ENCODE measurements around the gene GAL3ST2. TPM values are rescaled to one million over a fixed set of nuclear protein-coding genes. Genes with fewer than 3 reads are reported as not detected.
"Not testable (repeated sequence)": the region's sequence is repeated elsewhere in the genome, so short reads cannot be mapped to it uniquely, and the experiment has no call there.

GAL3ST2 gene
- polyA plus RNA-seq, 3 donors: 0.43 to 0.88 (median 0.77) TPM

DNA sequence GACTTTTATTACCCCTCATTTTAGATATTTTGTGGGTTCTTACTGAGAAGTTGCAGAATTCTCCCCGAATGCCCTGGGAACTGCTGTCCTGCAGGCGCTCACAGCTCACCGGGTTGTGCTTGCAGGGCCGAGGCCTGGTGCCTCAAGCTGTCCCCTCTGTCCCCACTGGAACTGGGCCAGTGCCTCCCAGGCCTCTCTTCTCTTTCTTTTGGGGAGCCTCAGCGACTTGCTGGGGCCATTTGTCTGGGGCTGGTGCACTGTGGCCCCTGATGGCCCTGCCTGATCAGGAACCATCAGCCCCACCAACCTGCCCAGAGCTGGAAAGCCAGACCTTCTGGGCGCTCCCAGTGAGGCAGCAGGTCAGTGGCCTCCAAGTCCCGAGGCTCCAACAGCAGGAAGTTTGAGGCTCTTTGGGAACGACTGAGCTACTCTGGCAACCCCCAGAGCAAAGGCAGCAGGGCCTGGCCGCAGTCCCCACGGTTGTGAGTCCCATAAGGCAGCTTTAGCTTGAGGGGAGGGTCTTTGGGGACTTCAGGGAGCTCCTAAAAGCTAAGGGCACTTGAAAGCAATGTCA, 17.7 kb downstream of the GAL3ST2 start:
- no peak for DNase-seq

DNA sequence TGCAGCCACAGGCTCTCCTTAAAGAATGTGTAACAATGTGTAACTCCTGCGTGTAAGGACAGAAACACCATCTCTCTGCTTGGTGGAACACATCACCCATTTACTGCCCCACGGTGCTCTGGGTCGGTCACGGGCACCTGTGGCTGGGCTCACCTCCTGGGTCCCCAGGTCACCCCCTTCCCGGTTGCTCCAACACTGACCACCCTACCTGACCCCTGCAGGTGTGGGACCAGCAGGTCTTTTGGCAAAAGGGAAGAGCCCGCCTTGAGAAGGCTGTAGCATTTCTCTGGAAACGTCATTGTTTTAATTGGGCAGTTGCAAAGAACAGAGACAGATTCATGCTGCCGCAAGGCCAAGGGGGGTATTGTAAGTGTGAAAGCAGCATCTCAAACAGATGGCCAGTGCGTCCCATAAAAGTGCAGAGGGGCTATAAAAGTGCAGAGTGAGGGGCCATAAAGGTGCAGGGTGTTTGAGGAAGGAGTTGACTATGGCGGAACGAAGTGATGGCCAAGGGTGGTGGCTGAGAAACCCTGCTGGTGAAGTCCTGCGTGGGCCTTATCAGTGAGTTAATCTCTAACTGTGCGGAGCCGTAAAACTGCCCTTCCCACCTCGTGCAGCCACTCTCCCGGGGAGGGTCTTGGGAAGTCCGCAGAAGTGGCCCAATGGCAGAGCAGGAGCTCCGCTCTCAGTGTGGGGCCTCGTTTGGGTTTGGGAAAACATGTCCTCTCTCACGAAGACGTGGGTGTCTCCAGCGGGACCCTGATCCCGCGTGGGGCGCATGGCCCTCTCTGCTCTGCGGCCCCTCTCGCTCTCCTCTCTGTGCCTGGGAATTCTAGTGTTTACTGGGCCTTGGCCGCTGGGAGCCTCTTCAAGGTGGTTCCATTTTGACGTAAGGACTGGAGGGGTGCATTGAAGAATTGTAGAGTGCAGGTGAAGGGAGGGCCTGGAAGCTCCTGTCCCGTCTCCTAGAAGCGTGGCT, 18.7 kb downstream of the GAL3ST2 start:
- no peak for DNase-seq

DNA sequence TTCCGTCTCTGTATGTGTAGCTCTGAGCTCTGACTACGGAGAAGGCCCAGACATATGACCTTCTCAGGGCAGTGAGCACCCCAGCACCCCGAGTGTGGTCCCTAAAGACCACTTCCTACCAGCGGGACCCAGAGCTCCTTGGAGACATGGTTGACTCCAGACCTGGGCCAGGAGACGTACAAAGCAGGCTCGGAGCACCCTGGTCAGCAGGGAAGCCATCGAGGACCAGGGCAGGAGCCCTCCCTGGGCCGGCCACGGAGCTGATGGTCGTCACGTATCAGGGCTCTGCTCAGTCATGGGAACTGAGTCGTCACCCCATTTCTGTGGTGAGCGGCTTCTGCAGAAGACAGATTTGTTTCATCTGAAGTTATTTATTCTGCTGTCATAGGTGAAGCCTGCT, 19.6 kb downstream of the GAL3ST2 start:
- no peak for DNase-seq

DNA sequence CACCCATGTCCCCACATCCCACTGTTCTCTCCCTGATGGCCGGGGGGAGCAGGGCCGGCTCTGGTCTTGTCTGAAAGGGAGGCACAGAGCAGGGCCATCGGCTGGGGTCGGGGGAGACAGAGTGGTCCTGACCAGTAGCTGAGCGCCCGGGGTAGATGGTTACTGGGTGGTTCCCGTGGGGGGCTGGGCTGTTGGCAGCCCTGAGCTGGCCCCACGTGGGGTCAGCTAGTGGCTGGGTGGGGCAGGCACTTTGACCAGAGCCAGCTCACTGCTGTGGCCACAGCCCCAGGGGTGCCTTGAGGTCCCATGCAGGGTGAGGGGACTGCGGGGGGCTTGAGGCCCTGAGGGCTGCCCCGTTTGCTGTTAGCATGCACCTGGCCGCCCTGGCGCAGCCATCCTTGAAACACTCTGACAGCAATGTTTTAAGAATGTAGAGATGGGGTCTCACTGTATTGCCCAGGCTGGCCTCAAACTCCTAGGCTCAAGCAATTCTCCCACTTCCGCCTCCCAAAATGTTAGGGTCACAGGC, 20.1 kb downstream of the GAL3ST2 start:
- DNase-seq: no peak

DNA sequence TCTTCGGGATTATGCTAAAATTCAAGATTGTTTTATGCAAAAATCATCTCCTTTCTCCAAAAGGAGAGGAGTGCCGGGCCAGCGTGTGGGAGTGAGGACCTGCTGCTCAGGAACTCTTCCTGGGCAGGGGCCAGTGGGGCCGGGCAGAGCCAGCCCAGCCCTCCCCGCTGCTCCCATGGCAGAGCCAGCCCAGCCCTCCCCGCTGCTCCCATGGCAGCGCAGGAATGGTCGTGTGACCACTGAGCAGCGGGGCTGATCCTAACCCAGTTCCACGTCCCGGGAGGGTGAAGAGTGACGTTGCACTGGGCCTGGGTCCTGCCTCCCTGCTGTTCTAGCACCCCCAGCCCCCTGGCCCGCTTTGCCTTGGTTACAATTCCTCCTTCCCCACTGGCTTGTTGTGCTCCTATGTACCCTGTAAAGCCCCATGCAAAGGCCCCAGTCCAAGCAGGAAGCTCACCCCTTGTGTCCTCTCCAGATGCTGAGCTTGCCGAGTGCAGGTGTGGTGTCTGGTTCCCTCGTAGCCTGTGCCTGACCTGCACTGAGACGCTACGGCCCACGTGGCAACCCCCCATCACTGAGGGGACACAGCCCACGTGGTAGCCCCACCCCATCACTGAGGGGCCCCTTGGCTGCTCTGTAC, 20.9 kb downstream of the GAL3ST2 start:
- no peak for DNase-seq

DNA sequence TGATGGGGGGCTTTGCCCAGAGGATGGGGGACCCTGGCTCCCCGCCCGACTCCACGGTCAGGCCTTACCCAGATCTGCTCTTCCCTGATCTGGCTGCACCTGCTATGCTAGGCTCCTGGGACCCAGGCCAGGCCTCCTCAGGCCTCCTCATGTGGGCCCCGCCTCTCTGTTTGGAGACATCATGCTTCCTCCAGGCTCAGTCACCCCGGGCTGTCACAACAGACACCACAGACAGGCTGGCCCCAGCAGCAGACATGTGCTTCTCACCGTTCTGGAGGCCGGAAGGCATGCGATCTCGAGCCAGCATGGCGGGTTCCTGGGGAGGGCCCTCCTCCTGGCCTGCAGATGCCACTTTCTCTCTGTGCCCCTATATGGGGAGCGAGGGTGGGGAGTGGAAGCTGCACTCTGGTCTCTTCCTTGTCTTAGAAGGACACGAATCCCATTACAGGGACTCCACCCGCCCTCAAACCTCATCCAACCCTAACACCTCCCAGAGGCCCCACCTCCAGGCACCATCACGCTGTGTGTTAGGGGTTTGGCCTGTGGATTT, 21.5 kb downstream of the GAL3ST2 start:
- DNase-seq: no peak

DNA sequence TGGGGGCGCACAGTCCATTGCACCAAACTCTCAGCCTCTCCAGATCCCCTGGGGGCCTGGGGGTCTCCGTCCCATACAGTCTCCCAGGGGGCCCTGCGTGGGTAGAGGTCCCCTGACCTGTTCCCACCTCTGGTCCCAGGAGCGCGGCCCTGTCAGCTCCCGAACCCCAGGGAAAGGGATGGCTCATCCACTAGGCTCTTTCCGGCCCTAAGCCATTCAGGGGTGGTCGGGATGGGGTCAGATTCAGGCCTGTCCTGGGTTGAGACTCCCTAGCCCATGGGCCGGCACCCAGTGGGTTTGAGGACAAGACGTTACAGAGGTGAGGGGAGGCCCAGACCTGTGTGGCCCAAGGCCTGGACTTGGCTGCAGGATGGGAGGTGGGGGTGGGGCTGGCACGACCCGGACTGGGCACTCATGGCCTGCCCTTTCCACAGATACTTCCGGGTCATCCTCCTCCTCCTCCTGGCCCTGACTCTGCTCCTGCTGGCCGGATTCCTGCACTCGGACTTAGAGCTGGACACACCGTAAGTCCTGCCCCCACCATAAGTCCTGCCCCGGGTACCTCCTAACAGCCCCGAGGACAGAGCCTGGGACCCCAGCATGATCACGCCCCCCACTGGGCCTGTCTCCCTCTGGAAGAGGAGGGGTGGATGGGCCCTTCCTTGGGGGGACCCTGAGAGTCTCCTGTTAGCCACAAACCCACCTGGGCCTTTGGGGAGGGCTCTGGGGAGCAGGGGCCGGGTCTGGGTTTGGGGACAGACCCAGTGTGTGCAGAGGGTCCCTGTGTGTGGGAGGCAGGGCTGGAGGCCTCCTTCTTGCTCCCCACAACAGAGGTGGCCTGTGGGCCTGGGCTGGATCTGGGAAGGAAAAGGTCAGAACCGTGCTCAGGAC, 22.3 kb downstream of the GAL3ST2 start:
- no peak for DNase-seq

DNA sequence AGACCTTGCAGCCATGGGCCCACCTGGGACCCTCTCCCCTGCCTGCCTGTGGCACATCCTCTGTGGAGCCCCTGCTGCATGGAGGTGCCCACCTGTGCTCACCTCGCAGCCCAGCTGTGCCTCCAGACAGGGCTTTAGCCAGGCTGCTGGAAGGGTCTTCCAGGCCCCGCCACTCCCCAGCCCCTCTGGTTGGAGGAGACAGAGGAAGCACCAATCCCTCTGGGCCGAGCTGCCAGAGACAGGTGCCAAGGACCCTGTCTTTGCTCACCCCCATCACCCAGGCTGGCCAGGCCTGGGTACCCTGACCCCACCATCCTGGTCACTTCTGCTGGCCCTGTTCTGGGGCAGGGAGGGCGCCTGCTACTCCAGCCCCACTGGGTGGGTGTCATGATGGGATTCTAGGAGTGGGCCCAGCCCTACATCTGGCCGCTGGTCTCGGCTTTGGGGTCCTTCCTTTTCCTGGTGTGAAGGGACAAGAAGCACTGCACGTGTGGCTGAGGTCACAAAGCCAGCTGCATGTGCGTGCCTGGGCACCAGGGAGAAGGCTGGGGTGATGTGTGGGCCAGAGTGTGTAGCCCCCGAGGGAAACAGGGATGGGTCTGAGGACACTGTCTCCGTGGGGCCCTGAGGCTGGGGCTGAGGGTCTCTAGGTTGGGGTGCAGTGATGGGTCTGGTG, 23.0 kb downstream of the GAL3ST2 start:
- no peak for DNase-seq

DNA sequence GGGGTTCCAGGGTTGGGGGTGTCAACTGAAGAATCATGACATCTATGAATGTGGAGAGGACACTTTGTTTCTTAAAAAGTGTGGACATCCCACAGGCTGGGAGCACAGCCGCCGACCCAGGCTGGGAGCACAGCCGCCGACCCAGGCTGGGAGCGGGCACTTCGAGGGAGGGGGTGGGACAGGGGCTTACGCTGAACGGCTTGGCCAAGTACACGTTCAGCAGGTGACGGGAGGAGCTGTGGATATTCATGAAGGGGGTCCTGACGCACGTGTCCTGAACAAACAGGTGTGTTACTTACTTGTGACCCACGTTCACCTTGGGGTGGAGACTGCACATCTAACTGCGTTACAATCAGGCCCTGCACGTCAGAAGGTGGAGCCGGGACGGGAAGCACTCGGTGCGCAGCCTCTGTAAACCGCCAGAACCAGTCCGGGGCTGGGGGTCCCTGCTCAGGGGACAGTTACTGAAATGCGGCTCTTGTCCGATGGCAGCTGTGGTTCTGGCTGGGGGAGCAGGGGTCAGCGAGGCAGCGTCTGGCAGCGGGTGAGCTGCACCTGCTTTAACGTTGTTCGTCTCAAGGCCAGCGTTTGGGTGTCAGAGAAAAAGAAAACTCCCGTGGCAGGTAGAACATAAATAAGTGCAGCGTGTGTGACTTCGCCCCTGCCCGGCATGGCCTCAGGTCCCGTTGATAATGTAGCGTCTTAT, 23.7 kb downstream of the GAL3ST2 start:
- DNase-seq: not testable (repeated sequence)

DNA sequence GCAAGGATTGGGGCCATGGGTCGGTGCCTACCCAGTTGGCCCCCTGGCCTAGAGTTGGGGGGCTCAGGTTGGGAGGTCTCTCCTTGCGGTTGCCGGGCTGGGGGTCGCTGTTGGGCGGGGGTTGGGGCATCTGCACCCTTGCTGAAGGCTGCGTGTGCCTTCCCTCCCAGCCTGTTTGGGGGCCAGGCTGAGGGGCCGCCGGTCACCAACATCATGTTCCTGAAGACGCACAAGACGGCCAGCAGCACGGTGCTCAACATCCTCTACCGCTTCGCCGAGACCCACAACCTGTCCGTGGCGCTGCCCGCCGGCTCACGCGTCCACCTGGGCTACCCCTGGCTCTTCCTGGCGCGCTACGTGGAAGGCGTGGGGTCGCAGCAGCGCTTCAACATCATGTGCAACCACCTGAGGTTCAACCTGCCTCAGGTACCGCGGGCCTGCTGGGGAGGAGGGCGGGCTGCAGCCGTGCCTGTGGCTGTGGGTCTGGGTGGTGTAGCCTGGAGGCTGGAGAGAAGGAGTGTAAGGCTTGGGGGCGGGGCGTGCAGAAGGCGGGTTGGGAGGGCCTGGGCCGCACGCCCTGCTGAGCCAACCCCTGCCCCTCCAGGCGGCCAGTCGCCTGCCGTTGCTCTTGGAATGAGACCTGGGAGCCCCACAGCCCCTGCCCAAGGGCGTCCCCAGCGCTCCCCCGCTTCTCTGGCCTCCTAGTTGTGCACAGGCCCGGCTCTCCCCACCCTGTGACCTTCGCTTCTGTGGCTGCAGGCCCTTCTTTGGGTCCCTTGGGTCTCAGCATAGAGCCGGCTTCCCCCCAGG, 25.2 kb downstream of the GAL3ST2 start:
- DNase-seq: no peak

DNA sequence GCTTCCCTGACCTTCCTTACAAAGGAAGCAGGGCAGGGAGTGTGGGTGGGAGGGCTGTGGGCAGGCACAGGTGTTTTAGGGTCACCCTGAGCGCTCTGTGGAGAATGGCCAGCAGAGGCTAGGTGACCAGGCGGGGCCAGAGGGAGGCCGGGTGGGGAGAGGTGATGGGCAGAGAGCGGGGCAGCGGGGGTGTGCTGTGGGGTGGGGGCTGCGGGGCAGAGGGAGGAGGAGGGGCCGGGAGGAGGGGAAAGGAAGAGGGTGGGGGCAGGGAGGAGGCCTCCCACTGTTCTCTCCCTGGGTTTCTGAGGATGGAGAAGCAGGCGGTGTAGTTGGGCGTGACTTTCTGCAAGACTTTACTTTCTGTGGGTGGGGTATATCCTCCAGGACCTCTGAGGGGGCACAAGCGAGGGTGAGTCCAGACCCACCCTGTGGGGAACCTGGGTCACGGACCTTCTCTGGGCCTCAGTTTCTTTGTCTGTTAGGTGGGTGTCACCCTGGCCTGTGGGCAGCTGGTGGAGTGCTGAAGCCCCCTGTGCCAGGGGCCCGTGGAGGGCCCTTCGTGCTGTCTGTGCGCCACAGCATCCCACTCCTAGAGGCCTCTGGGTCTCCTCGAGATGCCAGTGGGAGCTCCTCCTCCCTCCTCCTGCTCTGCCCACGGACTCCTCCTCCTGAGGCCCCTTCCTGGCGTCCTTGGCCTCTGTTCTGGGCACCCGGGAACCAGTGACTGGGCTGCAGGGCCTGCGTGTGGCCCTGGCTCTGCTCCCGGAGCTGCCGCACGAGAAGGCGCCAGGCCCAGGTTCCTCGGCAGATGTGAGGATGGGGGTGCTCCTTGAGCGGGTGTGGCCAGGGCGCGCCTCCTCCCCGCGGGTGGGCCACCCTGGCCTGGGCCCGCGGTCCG, 26.0 kb downstream of the GAL3ST2 start:
- DNase-seq: no peak

DNA sequence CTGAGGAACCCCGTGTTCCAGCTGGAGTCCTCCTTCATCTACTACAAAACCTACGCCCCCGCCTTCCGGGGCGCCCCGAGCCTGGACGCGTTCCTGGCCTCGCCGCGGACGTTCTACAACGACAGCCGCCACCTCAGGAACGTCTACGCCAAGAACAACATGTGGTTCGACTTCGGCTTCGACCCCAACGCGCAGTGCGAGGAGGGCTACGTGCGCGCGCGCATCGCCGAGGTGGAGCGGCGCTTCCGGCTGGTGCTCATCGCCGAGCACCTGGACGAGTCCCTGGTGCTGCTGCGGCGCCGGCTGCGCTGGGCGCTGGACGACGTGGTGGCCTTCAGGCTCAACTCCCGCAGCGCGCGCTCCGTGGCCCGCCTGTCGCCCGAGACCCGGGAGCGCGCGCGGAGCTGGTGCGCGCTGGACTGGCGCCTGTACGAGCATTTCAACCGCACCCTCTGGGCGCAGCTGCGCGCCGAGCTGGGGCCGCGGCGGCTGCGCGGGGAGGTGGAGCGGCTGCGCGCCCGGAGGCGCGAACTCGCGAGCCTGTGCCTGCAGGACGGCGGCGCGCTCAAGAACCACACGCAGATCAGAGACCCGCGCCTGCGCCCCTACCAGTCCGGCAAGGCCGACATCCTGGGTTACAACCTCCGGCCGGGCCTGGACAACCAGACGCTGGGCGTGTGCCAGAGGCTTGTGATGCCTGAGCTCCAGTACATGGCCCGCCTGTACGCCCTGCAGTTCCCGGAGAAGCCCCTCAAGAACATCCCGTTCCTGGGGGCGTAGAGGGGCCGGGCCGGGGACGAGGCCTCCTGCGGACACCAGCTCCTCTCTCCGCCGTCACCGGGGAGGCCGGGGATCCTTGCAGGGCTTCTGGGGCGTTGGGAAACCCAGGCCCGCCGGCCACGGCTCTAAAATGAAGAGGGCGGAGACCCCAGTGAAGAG, 27.0 kb downstream of the GAL3ST2 start:
- DNase-seq: peak; percentile 52

DNA sequence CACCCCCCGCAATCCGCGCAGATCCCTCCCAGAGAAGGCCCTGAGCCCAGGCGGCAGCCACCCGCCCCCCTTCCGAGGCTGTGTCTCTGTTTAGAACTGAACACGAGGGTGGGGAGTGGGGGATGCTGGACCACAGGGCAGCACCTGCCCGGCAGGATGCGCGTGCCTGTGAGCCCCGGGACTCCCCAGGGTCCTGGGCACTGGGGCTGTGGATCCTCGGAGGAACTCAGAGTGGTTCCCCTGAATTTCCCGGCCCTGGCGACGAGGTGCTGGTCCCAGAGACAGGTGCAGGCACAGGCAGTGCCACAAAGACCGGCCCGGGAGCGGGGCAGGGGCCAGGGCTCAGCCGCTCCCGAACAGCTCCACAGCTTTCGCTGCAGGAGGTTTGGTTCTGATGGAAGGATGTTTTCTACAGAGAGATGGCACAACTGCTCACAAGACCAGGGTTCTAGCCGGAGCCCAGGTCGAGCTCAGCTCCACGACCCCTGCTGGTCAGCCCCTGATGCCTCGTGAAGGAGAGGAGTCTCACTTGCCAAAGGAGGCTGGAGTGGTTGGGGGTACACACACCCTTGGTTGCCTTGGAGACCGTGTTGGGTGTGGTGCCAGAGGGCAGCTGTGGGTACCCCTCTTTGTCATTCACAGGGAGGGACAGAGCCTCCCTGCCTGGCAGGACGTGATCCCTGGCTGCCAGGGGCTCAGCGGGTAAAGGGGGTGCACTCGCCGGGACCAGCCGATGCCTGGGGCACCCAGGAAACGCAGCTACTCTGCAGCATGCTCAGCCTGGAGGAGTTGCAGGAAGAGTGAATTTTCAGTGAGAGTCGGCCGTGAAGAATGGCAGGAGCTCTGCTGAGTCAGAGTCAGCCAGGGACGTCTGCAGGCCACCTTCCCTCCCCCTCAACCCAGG, 28.0 kb downstream of the GAL3ST2 start:
- DNase-seq: no peak

DNA sequence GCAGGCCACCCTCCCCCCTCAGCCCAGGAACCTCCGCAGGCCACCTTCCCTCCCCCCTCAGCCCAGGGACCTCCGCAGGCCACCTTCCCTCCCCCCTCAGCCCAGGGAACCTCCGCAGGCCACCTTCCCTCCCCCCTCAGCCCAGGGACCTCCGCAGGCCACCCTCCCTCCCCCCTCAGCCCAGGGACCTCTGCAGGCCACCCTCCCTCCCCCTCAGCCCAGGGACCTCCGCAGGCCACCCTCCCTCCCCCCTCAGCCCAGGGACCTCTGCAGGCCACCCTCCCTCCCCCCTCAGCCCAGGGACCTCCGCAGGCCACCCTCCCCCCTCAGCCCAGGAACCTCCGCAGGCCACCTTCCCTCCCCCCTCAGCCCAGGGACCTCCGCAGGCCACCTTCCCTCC, 29.6 kb downstream of the GAL3ST2 start:
- DNase-seq: not testable (repeated sequence)

DNA sequence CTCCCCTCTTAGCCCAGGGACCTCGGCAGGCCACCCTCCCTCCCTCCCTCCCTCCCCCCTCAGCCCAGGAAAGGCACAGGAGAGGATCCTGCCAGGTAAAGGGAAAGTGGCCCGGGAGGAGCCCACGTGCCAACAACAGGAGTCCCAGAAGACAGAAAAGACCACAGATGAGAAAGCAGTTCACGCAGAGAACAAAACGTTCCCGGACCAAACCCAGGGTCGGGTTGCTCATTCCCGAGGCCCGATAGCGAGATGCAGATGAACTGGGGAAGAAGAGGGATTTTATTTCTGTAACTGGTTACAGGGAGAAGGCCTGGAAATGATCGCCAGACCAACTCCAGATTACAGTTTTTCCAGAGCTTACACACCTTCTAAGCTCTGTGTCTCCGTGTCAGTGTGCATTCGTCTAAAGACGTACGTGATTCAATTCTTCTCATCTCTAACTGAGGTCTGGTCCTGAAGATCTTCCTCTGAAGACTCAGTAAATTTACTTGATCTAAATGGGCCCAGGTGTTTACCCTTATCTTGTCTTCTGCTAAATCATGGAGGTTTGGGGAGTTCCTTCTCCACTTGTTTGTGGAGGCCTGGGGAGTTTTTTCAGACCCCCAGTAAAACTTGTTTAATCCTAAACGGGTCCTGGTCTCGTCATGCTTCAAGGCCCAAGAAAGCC, 31.6 kb downstream of the GAL3ST2 start:
- no peak for DNase-seq
